CMK (cell line): ENCODE measurements around the gene ISG20L2.
A peak's percentile ranks its signal among the peaks of the same experiment; 100 is the strongest.

Source experiments
- DNase-seq: peaks from one replicate; pipeline ENCODE4 v3.0.0-alpha.2; 2010; ENCODE audit warnings: low read depth

Gene ISG20L2

GRCh38 chr1:156689953-156690674 is 38.5 kb downstream of the ISG20L2 start:
- DNase-seq = no peak

GRCh38 chr1:156689035-156689952 is 39.3 kb downstream of the ISG20L2 start:
- DNase-seq = peak; percentile 63

- no peak for DNase-seq
Measured at GRCh38 chr1:156684227-156684782, 44.3 kb downstream of the ISG20L2 start.

GRCh38 chr1:156682166-156682890 is 46.2 kb downstream of the ISG20L2 start:
- no peak for DNase-seq

GRCh38 chr1:156681196-156681960 is 47.2 kb downstream of the ISG20L2 start:
- no peak for DNase-seq

- no peak for DNase-seq
Measured at GRCh38 chr1:156680056-156680455, 48.5 kb downstream of the ISG20L2 start.

GRCh38 chr1:156677616-156678596 is 50.7 kb downstream of the ISG20L2 start:
- no peak for DNase-seq

GRCh38 chr1:156676820-156677615 is 51.5 kb downstream of the ISG20L2 start, which contains the start of gene NES:
Gene NES, minus strand, starts transcription at chr1:156677407. Its CDS starts 143 bp downstream, at chr1:156677264.
- DNase-seq = no peak

GRCh38 chr1:156676114-156676819 is 52.3 kb downstream of the ISG20L2 start:
- no peak for DNase-seq

GRCh38 chr1:156675210-156676113 is 53.1 kb downstream of the ISG20L2 start:
- DNase-seq = no peak

- no peak for DNase-seq
Measured at GRCh38 chr1:156673387-156674121, 55.0 kb downstream of the ISG20L2 start.
